Raji (cell line): ENCODE data around the gene HDAC9.

Experiments used
- POLR2A ChIP-seq: IDR thresholded peaks from 2 replicates; pipeline ENCODE4 v1.6.1; 2011; ENCODE audit warnings: low read depth, low read length, control low read depth; ENCODE audit not compliant: insufficient read depth

HDAC9 gene

GRCh38 chr7:18916826-18917225 is 421.3 kb downstream of the HDAC9 start:
- no peak for TF ChIP-seq POLR2A

DNA sequence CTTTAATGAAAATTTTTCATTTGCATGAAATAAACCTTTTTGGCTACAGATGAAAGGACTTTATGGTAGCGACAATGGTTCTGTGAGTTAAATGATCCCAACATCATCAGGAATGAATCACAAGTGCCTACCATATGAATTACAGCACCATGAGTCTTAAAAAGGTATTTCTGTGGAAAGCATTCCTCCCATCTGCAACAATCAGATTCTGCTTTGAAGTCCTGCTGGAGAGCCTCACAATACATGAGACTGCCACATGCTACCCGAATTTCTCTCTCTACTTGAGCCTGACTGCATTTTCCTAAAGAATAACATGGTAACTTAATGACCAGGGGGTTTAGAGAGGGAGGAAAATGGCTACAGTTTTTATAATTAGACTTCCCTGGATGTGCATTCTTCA is 431.6 kb downstream of the HDAC9 start:
- TF ChIP-seq POLR2A: no peak

GRCh38 chr7:18936265-18936664 is 440.7 kb downstream of the HDAC9 start:
- TF ChIP-seq POLR2A: no peak

GRCh38 chr7:18939771-18940592 is 444.4 kb downstream of the HDAC9 start:
- no peak for TF ChIP-seq POLR2A

GRCh38 chr7:18940593-18941134 is 445.1 kb downstream of the HDAC9 start:
- no peak for TF ChIP-seq POLR2A

- TF ChIP-seq POLR2A: no peak
Measured at GRCh38 chr7:18941207-18941606, 445.7 kb downstream of the HDAC9 start.

DNA sequence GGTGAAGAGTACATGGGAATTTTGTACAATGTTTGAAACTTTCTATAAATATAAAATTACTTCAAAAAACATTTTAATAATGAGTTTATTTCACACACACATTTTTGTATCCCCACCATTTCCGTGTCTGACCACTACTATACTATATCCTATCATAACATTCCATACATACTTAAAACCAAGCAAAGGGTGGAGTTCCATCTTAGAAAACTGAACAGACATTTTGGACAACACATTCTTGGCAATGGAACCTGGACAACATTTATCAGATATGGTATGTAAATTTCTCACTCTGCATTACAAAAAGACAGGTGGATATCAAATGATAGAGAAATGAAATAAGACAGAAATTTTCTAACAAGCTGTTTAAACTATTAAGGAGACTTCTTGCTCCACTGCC is 453.0 kb downstream of the HDAC9 start:
- TF ChIP-seq POLR2A: no peak

- TF ChIP-seq POLR2A: no peak
Measured at GRCh38 chr7:18952846-18953245, 457.3 kb downstream of the HDAC9 start.

- no peak for TF ChIP-seq POLR2A
Measured at GRCh38 chr7:18958627-18959026, 463.1 kb downstream of the HDAC9 start.

GRCh38 chr7:18960725-18961124 is 465.2 kb downstream of the HDAC9 start:
- no peak for TF ChIP-seq POLR2A

- no peak for TF ChIP-seq POLR2A
Measured at GRCh38 chr7:18962031-18962430, 466.5 kb downstream of the HDAC9 start.

DNA sequence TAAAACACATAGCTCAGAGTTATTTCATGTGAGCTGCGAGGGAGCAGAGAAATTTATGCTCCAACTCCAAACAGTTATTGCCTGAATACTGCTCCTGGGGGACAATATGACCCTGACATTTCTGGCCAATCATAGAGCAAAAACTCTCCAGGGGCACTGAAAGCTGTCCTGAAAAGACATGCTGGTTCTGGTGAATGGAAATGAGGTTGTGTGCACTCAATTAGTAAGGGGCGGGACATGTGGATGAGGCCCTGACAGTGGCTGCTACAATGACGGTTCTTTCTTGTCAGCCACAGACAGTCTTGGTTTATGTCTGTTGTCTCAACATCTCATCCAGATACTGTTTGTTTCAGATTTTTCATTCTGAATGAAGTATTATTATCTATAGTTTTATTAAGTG is 470.1 kb downstream of the HDAC9 start:
- no peak for TF ChIP-seq POLR2A

DNA sequence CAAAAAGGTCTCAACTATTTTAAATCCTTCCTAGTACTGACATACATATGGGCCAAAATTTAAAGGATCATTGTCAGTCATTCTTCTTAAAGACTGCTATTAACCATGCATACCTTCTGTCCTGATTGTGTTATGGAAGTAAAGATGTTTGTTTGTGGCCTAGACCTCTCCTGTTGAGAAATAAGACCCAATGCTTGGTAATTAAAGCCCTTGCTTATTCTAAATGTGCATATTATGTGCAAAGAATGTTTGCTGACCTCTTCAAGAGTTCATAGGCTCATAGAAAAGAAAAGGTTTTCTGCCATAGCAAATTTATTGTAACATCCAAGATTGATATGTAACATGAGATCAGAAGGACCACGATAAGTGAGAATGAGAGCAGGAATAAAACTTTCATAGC is 476.3 kb downstream of the HDAC9 start:
- TF ChIP-seq POLR2A: no peak

GRCh38 chr7:18974803-18975202 is 479.3 kb downstream of the HDAC9 start:
- no peak for TF ChIP-seq POLR2A

DNA sequence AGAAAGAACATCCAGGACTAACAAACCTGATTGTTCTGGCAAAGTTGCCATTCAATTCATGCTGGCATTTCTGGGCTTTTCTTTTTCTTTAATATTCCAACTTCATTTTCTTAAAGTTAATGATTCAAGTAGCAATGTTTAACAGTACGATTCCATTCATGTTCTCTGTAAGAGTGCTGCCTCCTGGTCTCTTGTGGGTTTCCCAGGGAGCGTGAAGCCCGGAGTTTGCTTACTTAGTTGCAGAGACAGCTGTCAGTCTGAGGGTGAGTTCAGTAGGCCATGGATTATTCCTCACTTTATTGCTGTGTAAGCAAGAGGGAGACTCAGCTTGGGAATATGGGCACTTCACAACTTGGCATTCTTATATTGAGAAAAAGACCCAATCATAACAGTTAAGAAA is 479.7 kb downstream of the HDAC9 start:
- TF ChIP-seq POLR2A: no peak

- TF ChIP-seq POLR2A: no peak
Measured at GRCh38 chr7:18975689-18976280, 480.2 kb downstream of the HDAC9 start.
